IMR-90 (cell line): ENCODE measurements around the gene SNX3. TPM values are rescaled to one million over a fixed set of nuclear protein-coding genes. Genes with fewer than 3 reads are reported as not detected.

Experiments used
- ATAC-seq: fragments of 200-7000 bp; cut with Tn5 transposase; 2 replicates; pipeline ENCODE4 v1.9.1; 2020; ENCODE audit warnings: low read depth, mild to moderate bottlenecking, moderate library complexity
- BruUV-seq: library from RNA; stranded (reverse); fragments of 400-500 nt; replicated peaks from 2 replicates; lab custom pipeline; 2021; lab: Mats Ljungman, UMichigan
- CTCF ChIA-PET: fragments of 300-600 bp; formaldehyde crosslinking; extraction: SDS; loops from one replicate; lab custom pipeline; 2021; ENCODE audit warnings: antibody characterized with exemption; lab: Yijun Ruan, JAX
- POLR2A ChIA-PET: fragments of 300-600 bp; sonication (Branson Sonifier 250); formaldehyde crosslinking; loops from one replicate; lab custom pipeline; 2022; ENCODE audit warnings: antibody characterized with exemption; ENCODE audit not compliant: unreplicated experiment; lab: Charles Lee
- DNase-seq: peaks from one replicate; pipeline ENCODE4 v3.0.0; 2013
- H2AFZ ChIP-seq: replicated peaks from 2 replicates; pipeline ENCODE3; 2013; ENCODE audit warnings: low read length, mild to moderate bottlenecking; ENCODE audit not compliant: poor library complexity
- H2AK5ac ChIP-seq: 2 replicates; pipeline ENCODE4 v1.6.1; 2013; ENCODE audit warnings: low read depth, low read length, inconsistent platforms
- H2AK9ac ChIP-seq: replicated peaks from 2 replicates; pipeline ENCODE3; 2013; ENCODE audit warnings: mild to moderate bottlenecking, low read depth, low read length, moderate library complexity; ENCODE audit not compliant: poor library complexity
- H2BK120ac ChIP-seq: 2 replicates; pipeline ENCODE4 v1.6.1; 2013; ENCODE audit warnings: low read depth, low read length, inconsistent platforms
- H2BK15ac ChIP-seq: 3 replicates; pipeline ENCODE4 v1.6.1; 2013; ENCODE audit warnings: low read depth, low read length, inconsistent platforms
- H2BK20ac ChIP-seq: 2 replicates; pipeline ENCODE4 v1.6.1; 2013; ENCODE audit warnings: low read depth, mild to moderate bottlenecking, inconsistent platforms, low read length, moderate library complexity
- H2BK5ac ChIP-seq: 2 replicates; pipeline ENCODE4 v1.6.1; 2013; ENCODE audit warnings: mild to moderate bottlenecking, low read depth, low read length, inconsistent platforms; ENCODE audit not compliant: poor library complexity, severe bottlenecking
- H3K14ac ChIP-seq: replicated peaks from 2 replicates; pipeline ENCODE4 v1.6.1; 2013; ENCODE audit warnings: low read depth, low read length, inconsistent platforms
- H3K18ac ChIP-seq: 2 replicates; pipeline ENCODE4 v1.6.1; 2013; ENCODE audit warnings: low read depth, low read length, control low read depth
- H3K23ac ChIP-seq: 2 replicates; pipeline ENCODE4 v1.6.1; 2013; ENCODE audit warnings: low read depth, low read length, inconsistent platforms
- H3K27ac ChIP-seq: 2 replicates; pipeline ENCODE4 v1.5.1; 2013; ENCODE audit warnings: mild to moderate bottlenecking, control low read depth, low read length; ENCODE audit not compliant: insufficient read depth
- H3K27me3 ChIP-seq: 2 replicates; pipeline ENCODE4 v1.6.1; 2013; ENCODE audit warnings: low read length; ENCODE audit not compliant: control insufficient read depth, insufficient read depth
- H3K36me3 ChIP-seq: 2 replicates; pipeline ENCODE4 v1.6.1; 2013; ENCODE audit warnings: low read length, mixed read lengths; ENCODE audit not compliant: control insufficient read depth, insufficient read depth
- H3K4ac ChIP-seq: 2 replicates; pipeline ENCODE4 v1.6.1; 2013; ENCODE audit warnings: low read depth, low read length, inconsistent platforms
- H3K4me1 ChIP-seq: 2 replicates; pipeline ENCODE4 v1.6.1; 2013; ENCODE audit warnings: low read length, mixed read lengths; ENCODE audit not compliant: control insufficient read depth, insufficient read depth
- H3K4me2 ChIP-seq: 2 replicates; pipeline ENCODE4 v1.6.1; 2013; ENCODE audit warnings: low read depth, mild to moderate bottlenecking, control low read depth, low read length, moderate library complexity
- H3K4me3 ChIP-seq: 2 replicates; pipeline ENCODE4 v1.5.1; 2013; ENCODE audit warnings: low read depth, mild to moderate bottlenecking, control low read depth, low read length, moderate library complexity; ENCODE audit not compliant: insufficient read depth
- H3K56ac ChIP-seq: 2 replicates; pipeline ENCODE4 v1.6.1; 2013; ENCODE audit warnings: low read length, inconsistent platforms; ENCODE audit not compliant: insufficient read depth; ENCODE audit errors: extremely low read depth
- H3K79me1 ChIP-seq, 2 experiments: 2 replicates each; pipeline ENCODE4 v1.6.1; 2013; ENCODE audit warnings: low read length in 2 of 2, inconsistent platforms in 1 of 2, low read depth in 1 of 2
- H3K9ac ChIP-seq: 2 replicates; pipeline ENCODE4 v1.6.1; 2013; ENCODE audit warnings: low read depth, low read length, control low read depth
- H3K9me1 ChIP-seq: 2 replicates; pipeline ENCODE4 v1.6.1; 2013; ENCODE audit warnings: low read length, inconsistent platforms; ENCODE audit not compliant: insufficient read depth
- H3K9me3 ChIP-seq: 2 replicates; pipeline ENCODE4 v1.6.1; 2013; ENCODE audit warnings: low read length; ENCODE audit not compliant: control insufficient read depth, insufficient read depth
- H4K20me1 ChIP-seq: 2 replicates; pipeline ENCODE4 v1.6.1; 2013; ENCODE audit warnings: low read length, inconsistent platforms; ENCODE audit not compliant: insufficient read depth
- H4K5ac ChIP-seq: 2 replicates; pipeline ENCODE4 v1.6.1; 2013; ENCODE audit warnings: mild to moderate bottlenecking, low read depth, low read length, control low read depth
- H4K8ac ChIP-seq, 2 experiments: 2 replicates each; pipeline ENCODE4 v1.6.1; 2013; ENCODE audit warnings: low read depth in 2 of 2, low read length in 2 of 2, control low read depth in 1 of 2, inconsistent platforms in 1 of 2
- H4K91ac ChIP-seq: 2 replicates; pipeline ENCODE4 v1.6.1; 2013; ENCODE audit warnings: low read depth, low read length, inconsistent platforms; ENCODE audit not compliant: insufficient read depth
- BHLHE40 ChIP-seq: fragments of 150-350 bp; IDR thresholded peaks from 2 replicates; pipeline ENCODE4 v1.6.1; 2016; ENCODE audit warnings: mild to moderate bottlenecking, low read depth, low read length
- CEBPB ChIP-seq: IDR thresholded peaks from 2 replicates; pipeline ENCODE4 v1.6.1; 2012; ENCODE audit warnings: low read depth, low read length, improper control_type of control experiment
- CHD1 ChIP-seq: IDR thresholded peaks from 2 replicates; pipeline ENCODE4 v1.6.1; 2012; ENCODE audit warnings: low read depth, low read length, improper control_type of control experiment
- FOS ChIP-seq: fragments of 150-350 bp; IDR thresholded peaks from 2 replicates; pipeline ENCODE4 v1.6.1; 2016; ENCODE audit warnings: low read depth, low read length
- MAFK ChIP-seq: IDR thresholded peaks from 2 replicates; pipeline ENCODE4 v1.6.1; 2012; ENCODE audit warnings: low read depth, low read length, improper control_type of control experiment
- MAZ ChIP-seq: IDR thresholded peaks from 2 replicates; pipeline ENCODE4 v1.6.1; 2012; ENCODE audit warnings: low read depth, mild to moderate bottlenecking, low read length, improper control_type of control experiment, moderate library complexity, borderline replicate concordance
- MXI1 ChIP-seq: IDR thresholded peaks from 2 replicates; pipeline ENCODE4 v1.6.1; 2012; ENCODE audit warnings: low read depth, mild to moderate bottlenecking, low read length, moderate library complexity, borderline replicate concordance
- NFE2L2 ChIP-seq: fragments of 150-350 bp; IDR thresholded peaks from 2 replicates; pipeline ENCODE4 v1.6.1; 2016; ENCODE audit warnings: low read depth, mild to moderate bottlenecking, low read length
- POLR2A ChIP-seq: IDR thresholded peaks from 2 replicates; pipeline ENCODE4 v1.6.1; 2012; ENCODE audit warnings: mild to moderate bottlenecking, low read depth, low read length
- RAD21 ChIP-seq: IDR thresholded peaks from 2 replicates; pipeline ENCODE4 v1.6.1; 2012; ENCODE audit warnings: low read length, improper control_type of control experiment
- RCOR1 ChIP-seq: IDR thresholded peaks from 2 replicates; pipeline ENCODE4 v1.6.1; 2012; ENCODE audit warnings: mild to moderate bottlenecking, low read length, improper control_type of control experiment; ENCODE audit not compliant: insufficient replicate concordance
- RFX5 ChIP-seq: IDR thresholded peaks from 2 replicates; pipeline ENCODE4 v1.8.0; 2012; ENCODE audit warnings: low read depth, mild to moderate bottlenecking, low read length, moderate library complexity
- SMC3 ChIP-seq: fragments of 150-350 bp; IDR thresholded peaks from 2 replicates; pipeline ENCODE4 v1.6.1; 2016; ENCODE audit warnings: low read depth, mild to moderate bottlenecking, antibody characterized with exemption, low read length, moderate library complexity
- WGBS, 2 experiments: methylation state at CpG; one replicate each; pipeline versions ENCODE4 v1.1.5 to v1.1.7; 2013; ENCODE audit warnings: missing lambda C conversion rate in 2 of 2; ENCODE audit not compliant: insufficient read length in 1 of 2; ENCODE audit errors: extremely low coverage in 2 of 2; 5-methylcytosine and 5-hydroxymethylcytosine counted together
- dilution Hi-C: fragments of 300-500 bp; cut with HindIII; formaldehyde crosslinking; loops from one replicate; pipeline ENCODE4 v1.14.3; 2018; ENCODE audit warnings: low sequenced_read_pairs; ENCODE audit not compliant: unreplicated experiment
- in situ Hi-C: fragments of 300-500 bp; cut with MboI; formaldehyde crosslinking; loops from 3 replicates; pipeline ENCODE4 v1.14.3; 2019; ENCODE audit warnings: low sequenced_read_pairs, inconsistent platforms, mixed read lengths
- intact Hi-C: fragments of 100-400 bp; cut with micrococcal nuclease; formaldehyde crosslinking; loops from 2 replicates; pipeline ENCODE4 v1.10.0; 2022
- polyA plus RNA-seq, 3 experiments: library from polyadenylated mRNA; depleted of rRNA; stranded (reverse); fragments of >200 nt; gene quantifications; 2 replicates each; pipeline ENCODE4 v1.2.3, GENCODE V29; 2012; ENCODE audit warnings: low replicate concordance in 1 of 3
- total RNA-seq: library from RNA; depleted of rRNA; stranded (reverse); fragments of >200 nt; gene quantifications from 2 replicates; pipeline ENCODE4 v1.2.3, GENCODE V29; 2012
- TF ChIP-seq, protein P1 (sequence below): conservative IDR thresholded peaks from 2 replicates; pipeline ENCODE4 v1.5.1; 2012; ENCODE audit warnings: mild to moderate bottlenecking, low read depth, low read length, improper control_type of control experiment
- TF ChIP-seq, protein P2 (sequence below): fragments of 150-350 bp; IDR thresholded peaks from 2 replicates; pipeline ENCODE4 v1.6.1; 2016; ENCODE audit warnings: low read depth, mild to moderate bottlenecking, low read length, moderate library complexity, borderline replicate concordance
- TF ChIP-seq, protein P3 (sequence below): fragments of 150-350 bp; IDR thresholded peaks from 2 replicates; pipeline ENCODE4 v1.6.1; 2017; ENCODE audit warnings: mild to moderate bottlenecking, antibody characterized with exemption, low read length, low read depth

SNX3 gene
- total and polyA plus RNA-seq, 2 of the 4 experiments (the other 2 are of a cell fraction): 105 to 159 TPM

DNA sequence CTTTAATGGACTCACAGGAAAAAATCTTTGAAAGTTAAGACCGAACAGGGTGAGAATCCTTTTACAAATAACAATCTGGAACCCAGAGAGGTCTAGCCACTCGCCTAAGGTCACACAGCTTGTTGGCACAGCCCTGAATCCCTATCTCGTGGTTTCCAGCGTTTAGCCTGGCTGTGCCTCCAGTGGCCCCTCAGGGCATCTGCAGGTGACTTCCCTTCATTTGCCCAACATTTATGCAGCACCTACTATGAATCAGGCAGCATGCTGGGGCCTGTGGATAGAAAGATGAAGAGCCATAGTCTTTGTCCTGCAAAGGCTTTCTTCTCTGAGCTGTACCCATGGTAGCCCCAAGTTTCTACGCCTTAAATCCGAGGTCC, 97.6 kb downstream of the SNX3 start:
- Histone ChIP-seq H2BK120ac (no peak overlapping the region), H4K91ac (no peak overlapping the region), H3K4ac (no peak overlapping the region), H3K23ac (no peak overlapping the region), H2BK15ac (no peak overlapping the region), H2BK5ac (no peak overlapping the region), H2BK20ac (no peak overlapping the region), H3K9me1 (no peaks in the 10 kb centered on the region; the same call in 1 of the 2 replicates), H2AK9ac (no peak overlapping the region), H3K9ac (no peak overlapping the region), H4K20me1 (no peaks in the 10 kb centered on the region; the same call in none of the 2 replicates), H3K14ac (no peak overlapping the region), H3K56ac (no peak overlapping the region), H3K27me3 (peaks cover 93% of the 10 kb centered on the region), H2AFZ (no peak overlapping the region), H3K9me3 (peaks cover 4% of the 10 kb centered on the region), H3K27ac (no peak overlapping the region), H4K8ac (no peak overlapping the region), H3K4me1 (no peaks in the 10 kb centered on the region; the same call in 1 of the 2 replicates), H4K5ac (no peak overlapping the region), H3K4me3 (no peak overlapping the region), H3K4me2 (no peak overlapping the region), H2AK5ac (no peak overlapping the region), H3K79me1 (no peaks in the 10 kb centered on the region), H3K36me3 (no peaks in the 10 kb centered on the region), H3K18ac (no peak overlapping the region)
- DNase-seq (no peak), ATAC-seq (no peak)
- TF ChIP-seq MAFK (no peak), SMC3 (no peak), POLR2A (no peak), RAD21 (no peak), MXI1 (no peak), CEBPB (no peak), RFX5 (no peak), BHLHE40 (no peak), RCOR1 (no peak), FOS (no peak), MAZ (no peak), CHD1 (no peak), NFE2L2 (no peak)
- TF ChIP-seq, protein P1, sequence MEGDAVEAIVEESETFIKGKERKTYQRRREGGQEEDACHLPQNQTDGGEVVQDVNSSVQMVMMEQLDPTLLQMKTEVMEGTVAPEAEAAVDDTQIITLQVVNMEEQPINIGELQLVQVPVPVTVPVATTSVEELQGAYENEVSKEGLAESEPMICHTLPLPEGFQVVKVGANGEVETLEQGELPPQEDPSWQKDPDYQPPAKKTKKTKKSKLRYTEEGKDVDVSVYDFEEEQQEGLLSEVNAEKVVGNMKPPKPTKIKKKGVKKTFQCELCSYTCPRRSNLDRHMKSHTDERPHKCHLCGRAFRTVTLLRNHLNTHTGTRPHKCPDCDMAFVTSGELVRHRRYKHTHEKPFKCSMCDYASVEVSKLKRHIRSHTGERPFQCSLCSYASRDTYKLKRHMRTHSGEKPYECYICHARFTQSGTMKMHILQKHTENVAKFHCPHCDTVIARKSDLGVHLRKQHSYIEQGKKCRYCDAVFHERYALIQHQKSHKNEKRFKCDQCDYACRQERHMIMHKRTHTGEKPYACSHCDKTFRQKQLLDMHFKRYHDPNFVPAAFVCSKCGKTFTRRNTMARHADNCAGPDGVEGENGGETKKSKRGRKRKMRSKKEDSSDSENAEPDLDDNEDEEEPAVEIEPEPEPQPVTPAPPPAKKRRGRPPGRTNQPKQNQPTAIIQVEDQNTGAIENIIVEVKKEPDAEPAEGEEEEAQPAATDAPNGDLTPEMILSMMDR: no peak
- TF ChIP-seq, protein P2, sequence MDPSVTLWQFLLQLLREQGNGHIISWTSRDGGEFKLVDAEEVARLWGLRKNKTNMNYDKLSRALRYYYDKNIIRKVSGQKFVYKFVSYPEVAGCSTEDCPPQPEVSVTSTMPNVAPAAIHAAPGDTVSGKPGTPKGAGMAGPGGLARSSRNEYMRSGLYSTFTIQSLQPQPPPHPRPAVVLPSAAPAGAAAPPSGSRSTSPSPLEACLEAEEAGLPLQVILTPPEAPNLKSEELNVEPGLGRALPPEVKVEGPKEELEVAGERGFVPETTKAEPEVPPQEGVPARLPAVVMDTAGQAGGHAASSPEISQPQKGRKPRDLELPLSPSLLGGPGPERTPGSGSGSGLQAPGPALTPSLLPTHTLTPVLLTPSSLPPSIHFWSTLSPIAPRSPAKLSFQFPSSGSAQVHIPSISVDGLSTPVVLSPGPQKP: no peak
- TF ChIP-seq, protein P3, sequence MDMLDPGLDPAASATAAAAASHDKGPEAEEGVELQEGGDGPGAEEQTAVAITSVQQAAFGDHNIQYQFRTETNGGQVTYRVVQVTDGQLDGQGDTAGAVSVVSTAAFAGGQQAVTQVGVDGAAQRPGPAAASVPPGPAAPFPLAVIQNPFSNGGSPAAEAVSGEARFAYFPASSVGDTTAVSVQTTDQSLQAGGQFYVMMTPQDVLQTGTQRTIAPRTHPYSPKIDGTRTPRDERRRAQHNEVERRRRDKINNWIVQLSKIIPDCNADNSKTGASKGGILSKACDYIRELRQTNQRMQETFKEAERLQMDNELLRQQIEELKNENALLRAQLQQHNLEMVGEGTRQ: no peak
- CTCF ChIA-PET: no interaction called here
- dilution Hi-C loops: no loop called here
- no TSS peak for BruUV-seq
- 0% methylated on average over 2 of the region's 6 CpGs; no CpG with 5 or more reads in 1 of the 2 experiments for WGBS, 2 experiments
- intact Hi-C loops: no loop called here
- POLR2A ChIA-PET: no interaction called here
- in situ Hi-C loops: no loop called here
